CD4-positive, alpha-beta T cell (primary cell): ENCODE results near the gene TMEM183A. TPM values are rescaled to one million over a fixed set of nuclear protein-coding genes. Genes with fewer than 3 reads are reported as not detected.

Experiments used
- ATAC-seq: fragments of 200-7000 bp; cut with Tn5 transposase; one replicate; pipeline ENCODE4 v1.10.0; 2022; ENCODE audit warnings: mild to moderate bottlenecking; ENCODE audit not compliant: poor library complexity
- CTCF ChIA-PET: fragments of 350-600 bp; sonication (Branson Sonifier 250); formaldehyde crosslinking; loops from one replicate; lab custom pipeline; 2021; ENCODE audit warnings: antibody characterized with exemption, inconsistent platforms; lab: Charles Lee
- POLR2A ChIA-PET: fragments of 350-600 bp; sonication (Branson Sonifier 250); formaldehyde crosslinking; loops from one replicate; lab custom pipeline; 2021; ENCODE audit warnings: antibody characterized with exemption, inconsistent platforms; lab: Charles Lee
- DNase-seq, 14 experiments: peaks; one replicate each; pipeline ENCODE4 v3.0.0-alpha.2; 2013 to 2020; ENCODE audit warnings: mixed read lengths in 2 of 14
- H3K27ac ChIP-seq, 2 donors: one replicate each; pipeline versions ENCODE4 v1.5.1 to v1.7.0; 2013; ENCODE audit warnings: low read length in 2 of 2, low read depth in 1 of 2, mild to moderate bottlenecking in 1 of 2
- H3K27me3 ChIP-seq, 2 experiments: 1 replicate in 1 of 2; 2 replicates in 1 of 2; pipeline versions ENCODE4 v1.6.1 to v1.7.0; 2013; ENCODE audit warnings: low read length in 2 of 2, control low read depth in 1 of 2, mild to moderate bottlenecking in 1 of 2, moderate library complexity in 1 of 2; ENCODE audit not compliant: insufficient read depth in 2 of 2, control insufficient read depth in 1 of 2
- H3K36me3 ChIP-seq: one replicate; pipeline ENCODE4 v1.6.1; 2013; ENCODE audit warnings: low read length, control low read depth; ENCODE audit not compliant: insufficient read depth
- H3K4me1 ChIP-seq: one replicate; pipeline ENCODE4 v1.6.1; 2013; ENCODE audit warnings: low read length, control low read depth; ENCODE audit not compliant: insufficient read depth
- H3K4me3 ChIP-seq: one replicate; pipeline ENCODE4 v1.5.1; 2013; ENCODE audit warnings: mild to moderate bottlenecking, low read length, moderate library complexity
- H3K9me3 ChIP-seq, 2 experiments: 1 replicate in 1 of 2; 2 replicates in 1 of 2; pipeline versions ENCODE4 v1.6.1 to v1.7.0; 2013; ENCODE audit warnings: low read length in 2 of 2, mild to moderate bottlenecking in 2 of 2, control low read depth in 1 of 2, moderate library complexity in 1 of 2; ENCODE audit not compliant: control insufficient read depth in 1 of 2, insufficient read depth in 1 of 2
- H3K27ac Mint-ChIP-seq: one replicate; pipeline ENCODE4 v1.8.0; 2020; ENCODE audit warnings: mixed read lengths
- H3K27me3 Mint-ChIP-seq: one replicate; pipeline ENCODE4 v1.8.0; 2021; ENCODE audit warnings: mixed read lengths
- H3K36me3 Mint-ChIP-seq: one replicate; pipeline ENCODE4 v1.8.0; 2021; ENCODE audit warnings: low read depth, mixed read lengths
- H3K4me1 Mint-ChIP-seq: one replicate; pipeline ENCODE4 v1.8.0; 2021; ENCODE audit warnings: low read depth, mixed read lengths
- H3K4me3 Mint-ChIP-seq: one replicate; pipeline ENCODE4 v1.8.0; 2020; ENCODE audit warnings: mild to moderate bottlenecking, mixed read lengths
- H3K9me3 Mint-ChIP-seq: one replicate; pipeline ENCODE4 v1.8.0; 2020; ENCODE audit warnings: mixed read lengths
- CTCF ChIP-seq: fragments of 200-600 bp; IDR thresholded peaks from one replicate; pipeline ENCODE4 v1.8.0; 2022; ENCODE audit warnings: antibody characterized with exemption, mild to moderate bottlenecking
- intact Hi-C, 2 experiments: fragments of 100-400 bp; cut with DNase I in 1 of 2; cut with micrococcal nuclease in 1 of 2; formaldehyde crosslinking; loops; one replicate each; pipeline versions ENCODE4 v1.15.1 to v1.9.0; 2023 to 2025; cut with DNase I, micrococcal nuclease
- total RNA-seq, 174 experiments: library from RNA in 2 of 174; stranded (reverse) in 2 of 174; gene quantifications; one replicate each; pipeline ENCODE4 v1.2.3 and lab custom pipeline; 2021 to 2026

TMEM183A gene
- total RNA-seq, 2 experiments from 2014 or later, result 187 to 194 TPM

- intact Hi-C loops, result loop anchor here in 1 of 2 experiments (1.0 to 10.0 kb wide), 2 partner anchors 68 to 839 kb away; partner anchors contain the start of genes ADIPOR1 and SNRPE
- CTCF ChIA-PET, result interaction anchor here (0.5 to 2.3 kb wide), 5 partner anchors 14 to 307 kb away, joined by 3 to 8 read pairs (median 4); partner anchors contain the start of gene TMEM183A
- Histone ChIP-seq H3K36me3 (peaks cover 23% of the 10 kb centered on the region), H3K27me3 (no peaks in the 10 kb centered on the region), H3K27ac (peak within 1 kb of the TSS; percentile 26 to 63), H3K9me3 (no peaks in the 10 kb centered on the region), H3K4me3 (peak within 1 kb of the TSS; percentile 89), H3K4me1 (peaks cover 17% of the 10 kb centered on the region)
- DNase-seq (peak; percentile 74 to 95 (median 86)), ATAC-seq (peak; percentile 93)
- TF ChIP-seq CTCF, result no peak
- Mint-ChIP-seq H3K9me3 (no peaks in the 10 kb centered on the region), H3K27ac (peak within 1 kb of the TSS; percentile 79), H3K36me3 (peaks cover 30% of the 10 kb centered on the region), H3K27me3 (no peaks in the 10 kb centered on the region), H3K4me1 (peaks cover 14% of the 10 kb centered on the region), H3K4me3 (peak within 1 kb of the TSS; percentile 85)
- POLR2A ChIA-PET, result interaction anchor here (1.1 to 4.6 kb wide), 4 partner anchors 14 to 138 kb away, joined by 3 to 19 read pairs (median 6); partner anchors contain the start of genes RABIF and TMEM183A
Measured at GRCh38 chr1:203026031-203026665, 19.0 kb downstream of the TMEM183A start, which contains the start of gene PPFIA4. PPFIA4 (plus strand) TSS chr1:203026491; CDS start chr1:203039009, 12,518 bp downstream.

GRCh38 chr1:203026666-203027663, 19.8 kb downstream of the TMEM183A start:
- Mint-ChIP-seq H3K27me3 (no peaks in the 10 kb centered on the region), H3K36me3 (peaks cover 22% of the 10 kb centered on the region), H3K4me1 (peaks cover 14% of the 10 kb centered on the region), H3K9me3 (no peaks in the 10 kb centered on the region), H3K27ac (no peak overlapping the region), H3K4me3 (peak overlapping the region; percentile 82)
- Histone ChIP-seq H3K4me3 (peak overlapping the region; percentile 89), H3K4me1 (peaks cover 17% of the 10 kb centered on the region), H3K9me3 (no peaks in the 10 kb centered on the region), H3K36me3 (peaks cover 14% of the 10 kb centered on the region), H3K27me3 (no peaks in the 10 kb centered on the region), H3K27ac (no peak overlapping the region)
- no peak for TF ChIP-seq CTCF
- peak; percentile 62 for ATAC-seq
- peak in 2 of 14 experiments; percentile 27 to 36 for DNase-seq
- POLR2A ChIA-PET, result interaction anchor here (1.1 to 4.6 kb wide), 3 partner anchors 13 to 138 kb away, joined by 3 to 19 read pairs (median 10); partner anchors contain the start of genes RABIF and TMEM183A
- intact Hi-C loops, result loop anchor here in 1 of 2 experiments (1.0 to 10.0 kb wide), 2 partner anchors 69 to 838 kb away; partner anchors contain the start of genes ADIPOR1 and SNRPE
- CTCF ChIA-PET, result interaction anchor here (0.5 to 1.8 kb wide), 3 partner anchors 12 to 307 kb away, joined by 3 to 7 read pairs (median 4); no protein-coding TSS in a partner anchor
